WTC11 (cell line): Measurements from ENCODE around the gene PXMP2. TPM values are rescaled to one million over a fixed set of nuclear protein-coding genes. Genes with fewer than 3 reads are reported as not detected.

Experiments
- ATAC-seq: fragments of 200-7000 bp; cut with Tn5 transposase; 2 replicates; pipeline ENCODE4 v1.10.0; 2021; ENCODE audit warnings: mild to moderate bottlenecking, moderate library complexity
- CTCF ChIA-PET: fragments of 300-600 bp; sonication (Branson Sonifier 250); formaldehyde crosslinking; loops from one replicate; lab custom pipeline; 2021; ENCODE audit warnings: antibody characterized with exemption; lab: Charles Lee
- POLR2A ChIA-PET: fragments of 350-600 bp; sonication (Branson Sonifier 250); formaldehyde crosslinking; loops from one replicate; lab custom pipeline; 2021; ENCODE audit warnings: antibody characterized with exemption; lab: Charles Lee
- DNase-seq: peaks from one replicate; pipeline ENCODE4 v3.0.0; 2021; ENCODE audit warnings: low spot score
- H3K27ac Mint-ChIP-seq: 2 replicates; pipeline ENCODE4 v1.8.0; 2021; ENCODE audit warnings: mixed read lengths
- H3K27me3 Mint-ChIP-seq: 2 replicates; pipeline ENCODE4 v1.8.0; 2021; ENCODE audit warnings: low read depth, mild to moderate bottlenecking, moderate library complexity, mixed read lengths
- H3K36me3 Mint-ChIP-seq: 2 replicates; pipeline ENCODE4 v1.8.0; 2021; ENCODE audit warnings: mixed read lengths
- H3K4me1 Mint-ChIP-seq: 2 replicates; pipeline ENCODE4 v1.8.0; 2022; ENCODE audit warnings: mixed read lengths
- H3K4me3 Mint-ChIP-seq: 2 replicates; pipeline ENCODE4 v1.8.0; 2021; ENCODE audit warnings: mild to moderate bottlenecking, moderate library complexity, mixed read lengths
- H3K9me3 Mint-ChIP-seq: 2 replicates; pipeline ENCODE4 v1.8.0; 2021; ENCODE audit warnings: mixed read lengths
- CBFB ChIP-seq: sonication (generic); formaldehyde crosslinking; IDR thresholded peaks from 2 replicates; pipeline ENCODE4 v1.8.1; 2022; ENCODE audit warnings: mild to moderate bottlenecking, low read depth, missing genetic modification reagents
- CREB1 ChIP-seq: sonication (generic); formaldehyde crosslinking; IDR thresholded peaks from 2 replicates; pipeline ENCODE4 v1.8.0; 2023; ENCODE audit warnings: mild to moderate bottlenecking, missing genetic modification reagents
- FOXK1 ChIP-seq: sonication (generic); formaldehyde crosslinking; IDR thresholded peaks from 2 replicates; pipeline ENCODE4 v1.8.0; 2022; ENCODE audit warnings: mild to moderate bottlenecking, moderate library complexity, missing genetic modification reagents
- GTF2I ChIP-seq: fragments of 250-450 bp; sonication (Bioruptor Pico); conservative IDR thresholded peaks from 2 replicates; pipeline ENCODE4 v1.4.0; 2021; ENCODE audit warnings: mild to moderate bottlenecking
- JUN ChIP-seq: sonication (generic); formaldehyde crosslinking; IDR thresholded peaks from 2 replicates; pipeline ENCODE4 v1.8.0; 2023; ENCODE audit warnings: mild to moderate bottlenecking, missing genetic modification reagents
- NFYB ChIP-seq: sonication (generic); formaldehyde crosslinking; conservative IDR thresholded peaks from 2 replicates; pipeline ENCODE4 v1.8.0; 2022; ENCODE audit warnings: low read depth, missing genetic modification reagents
- NR1H2 ChIP-seq: sonication (generic); formaldehyde crosslinking; IDR thresholded peaks from 2 replicates; pipeline ENCODE4 v1.9.0; 2021; ENCODE audit warnings: mild to moderate bottlenecking, moderate library complexity, missing genetic modification reagents
- SMAD4 ChIP-seq: sonication (generic); formaldehyde crosslinking; IDR thresholded peaks from 2 replicates; pipeline ENCODE4 v1.8.0; 2022; ENCODE audit warnings: mild to moderate bottlenecking, missing genetic modification reagents
- SOX15 ChIP-seq: fragments of 250-450 bp; sonication (Bioruptor Pico); IDR thresholded peaks from 2 replicates; pipeline ENCODE4 v1.9.0; 2021; ENCODE audit warnings: mild to moderate bottlenecking
- TP53 ChIP-seq: sonication (generic); formaldehyde crosslinking; IDR thresholded peaks from 2 replicates; pipeline ENCODE4 v1.8.1; 2023; ENCODE audit warnings: mild to moderate bottlenecking, missing genetic modification reagents
- ZNF138 ChIP-seq: sonication (generic); formaldehyde crosslinking; conservative IDR thresholded peaks from 2 replicates; pipeline ENCODE4 v1.8.1; 2022; ENCODE audit warnings: mild to moderate bottlenecking, moderate library complexity, missing genetic modification reagents
- ZNF317 ChIP-seq: sonication (generic); formaldehyde crosslinking; IDR thresholded peaks from 2 replicates; pipeline ENCODE4 v1.8.1; 2023; ENCODE audit warnings: low read depth, mild to moderate bottlenecking, moderate library complexity, missing genetic modification reagents, borderline replicate concordance
- total RNA-seq: library from RNA; stranded (reverse); gene quantifications from 3 replicates; pipeline ENCODE4 v1.2.3, GENCODE V29; 2021
- TF ChIP-seq, protein P1 (sequence below): sonication (generic); formaldehyde crosslinking; IDR thresholded peaks from 2 replicates; pipeline ENCODE4 v1.8.1; 2023; ENCODE audit warnings: mild to moderate bottlenecking, missing genetic modification reagents
- TF ChIP-seq, protein P2 (sequence below): fragments of 200-600 bp; IDR thresholded peaks from 2 replicates; pipeline ENCODE4 v1.8.0; 2022; ENCODE audit warnings: antibody characterized with exemption
- TF ChIP-seq, protein P3 (sequence below): sonication (generic); formaldehyde crosslinking; IDR thresholded peaks from 2 replicates; pipeline ENCODE4 v1.8.1; 2023; ENCODE audit warnings: mild to moderate bottlenecking, missing genetic modification reagents, borderline replicate concordance
- TF ChIP-seq, protein P4 (sequence below): sonication (generic); formaldehyde crosslinking; IDR thresholded peaks from 2 replicates; pipeline ENCODE4 v1.8.1; 2023; ENCODE audit warnings: mild to moderate bottlenecking, missing genetic modification reagents, moderate library complexity
- TF ChIP-seq, protein P5 (sequence below): sonication (generic); formaldehyde crosslinking; conservative IDR thresholded peaks from 2 replicates; pipeline ENCODE4 v1.8.1; 2022; ENCODE audit warnings: mild to moderate bottlenecking, missing genetic modification reagents
- TF ChIP-seq, protein P6 (sequence below): sonication (generic); formaldehyde crosslinking; IDR thresholded peaks from 2 replicates; pipeline ENCODE4 v1.8.0; 2023; ENCODE audit warnings: missing genetic modification reagents
- TF ChIP-seq, protein P7 (sequence below): fragments of 250-450 bp; sonication (Bioruptor Pico); conservative IDR thresholded peaks from 2 replicates; pipeline ENCODE4 v1.9.0; 2021; ENCODE audit warnings: mild to moderate bottlenecking
- TF ChIP-seq, protein P8 (sequence below): sonication (generic); formaldehyde crosslinking; IDR thresholded peaks from 2 replicates; pipeline ENCODE4 v1.8.0; 2022; ENCODE audit warnings: mild to moderate bottlenecking, missing genetic modification reagents

Gene PXMP2
- total RNA-seq, 1 experiment from 2014 or later, result 12.6 TPM

DNA sequence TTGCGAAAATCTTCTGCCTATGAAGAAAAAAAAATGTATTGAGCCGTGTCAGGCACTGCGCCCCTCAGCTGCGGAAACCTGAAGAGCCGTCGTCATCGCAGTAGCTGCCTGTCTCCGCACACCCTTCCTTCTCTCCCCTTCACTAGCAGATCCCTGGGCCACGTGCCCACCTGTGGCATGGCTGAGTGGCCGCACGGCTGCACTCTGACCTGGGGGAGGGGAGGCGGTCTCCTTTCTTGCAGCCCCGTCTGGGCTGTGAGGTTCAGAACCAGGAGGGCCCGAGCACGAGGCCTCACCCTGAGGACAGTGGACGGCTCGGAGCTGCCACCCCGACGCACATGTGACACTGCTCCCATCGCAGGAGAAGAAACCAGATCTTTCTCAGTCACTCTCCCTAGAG is 48.1 kb downstream of the PXMP2 start (continued):
- TF ChIP-seq ZNF138 (CRISPR knock-in tag), result no peak
- TF ChIP-seq CBFB (CRISPR knock-in tag), result no peak
- no peak for TF ChIP-seq JUN
- no peak for TF ChIP-seq NR1H2 (CRISPR knock-in tag)
- TF ChIP-seq, protein P1, sequence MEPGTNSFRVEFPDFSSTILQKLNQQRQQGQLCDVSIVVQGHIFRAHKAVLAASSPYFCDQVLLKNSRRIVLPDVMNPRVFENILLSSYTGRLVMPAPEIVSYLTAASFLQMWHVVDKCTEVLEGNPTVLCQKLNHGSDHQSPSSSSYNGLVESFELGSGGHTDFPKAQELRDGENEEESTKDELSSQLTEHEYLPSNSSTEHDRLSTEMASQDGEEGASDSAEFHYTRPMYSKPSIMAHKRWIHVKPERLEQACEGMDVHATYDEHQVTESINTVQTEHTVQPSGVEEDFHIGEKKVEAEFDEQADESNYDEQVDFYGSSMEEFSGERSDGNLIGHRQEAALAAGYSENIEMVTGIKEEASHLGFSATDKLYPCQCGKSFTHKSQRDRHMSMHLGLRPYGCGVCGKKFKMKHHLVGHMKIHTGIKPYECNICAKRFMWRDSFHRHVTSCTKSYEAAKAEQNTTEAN (CRISPR knock-in tag), result no peak
- TF ChIP-seq, protein P2, sequence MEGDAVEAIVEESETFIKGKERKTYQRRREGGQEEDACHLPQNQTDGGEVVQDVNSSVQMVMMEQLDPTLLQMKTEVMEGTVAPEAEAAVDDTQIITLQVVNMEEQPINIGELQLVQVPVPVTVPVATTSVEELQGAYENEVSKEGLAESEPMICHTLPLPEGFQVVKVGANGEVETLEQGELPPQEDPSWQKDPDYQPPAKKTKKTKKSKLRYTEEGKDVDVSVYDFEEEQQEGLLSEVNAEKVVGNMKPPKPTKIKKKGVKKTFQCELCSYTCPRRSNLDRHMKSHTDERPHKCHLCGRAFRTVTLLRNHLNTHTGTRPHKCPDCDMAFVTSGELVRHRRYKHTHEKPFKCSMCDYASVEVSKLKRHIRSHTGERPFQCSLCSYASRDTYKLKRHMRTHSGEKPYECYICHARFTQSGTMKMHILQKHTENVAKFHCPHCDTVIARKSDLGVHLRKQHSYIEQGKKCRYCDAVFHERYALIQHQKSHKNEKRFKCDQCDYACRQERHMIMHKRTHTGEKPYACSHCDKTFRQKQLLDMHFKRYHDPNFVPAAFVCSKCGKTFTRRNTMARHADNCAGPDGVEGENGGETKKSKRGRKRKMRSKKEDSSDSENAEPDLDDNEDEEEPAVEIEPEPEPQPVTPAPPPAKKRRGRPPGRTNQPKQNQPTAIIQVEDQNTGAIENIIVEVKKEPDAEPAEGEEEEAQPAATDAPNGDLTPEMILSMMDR, result no peak
- TF ChIP-seq, protein P3, sequence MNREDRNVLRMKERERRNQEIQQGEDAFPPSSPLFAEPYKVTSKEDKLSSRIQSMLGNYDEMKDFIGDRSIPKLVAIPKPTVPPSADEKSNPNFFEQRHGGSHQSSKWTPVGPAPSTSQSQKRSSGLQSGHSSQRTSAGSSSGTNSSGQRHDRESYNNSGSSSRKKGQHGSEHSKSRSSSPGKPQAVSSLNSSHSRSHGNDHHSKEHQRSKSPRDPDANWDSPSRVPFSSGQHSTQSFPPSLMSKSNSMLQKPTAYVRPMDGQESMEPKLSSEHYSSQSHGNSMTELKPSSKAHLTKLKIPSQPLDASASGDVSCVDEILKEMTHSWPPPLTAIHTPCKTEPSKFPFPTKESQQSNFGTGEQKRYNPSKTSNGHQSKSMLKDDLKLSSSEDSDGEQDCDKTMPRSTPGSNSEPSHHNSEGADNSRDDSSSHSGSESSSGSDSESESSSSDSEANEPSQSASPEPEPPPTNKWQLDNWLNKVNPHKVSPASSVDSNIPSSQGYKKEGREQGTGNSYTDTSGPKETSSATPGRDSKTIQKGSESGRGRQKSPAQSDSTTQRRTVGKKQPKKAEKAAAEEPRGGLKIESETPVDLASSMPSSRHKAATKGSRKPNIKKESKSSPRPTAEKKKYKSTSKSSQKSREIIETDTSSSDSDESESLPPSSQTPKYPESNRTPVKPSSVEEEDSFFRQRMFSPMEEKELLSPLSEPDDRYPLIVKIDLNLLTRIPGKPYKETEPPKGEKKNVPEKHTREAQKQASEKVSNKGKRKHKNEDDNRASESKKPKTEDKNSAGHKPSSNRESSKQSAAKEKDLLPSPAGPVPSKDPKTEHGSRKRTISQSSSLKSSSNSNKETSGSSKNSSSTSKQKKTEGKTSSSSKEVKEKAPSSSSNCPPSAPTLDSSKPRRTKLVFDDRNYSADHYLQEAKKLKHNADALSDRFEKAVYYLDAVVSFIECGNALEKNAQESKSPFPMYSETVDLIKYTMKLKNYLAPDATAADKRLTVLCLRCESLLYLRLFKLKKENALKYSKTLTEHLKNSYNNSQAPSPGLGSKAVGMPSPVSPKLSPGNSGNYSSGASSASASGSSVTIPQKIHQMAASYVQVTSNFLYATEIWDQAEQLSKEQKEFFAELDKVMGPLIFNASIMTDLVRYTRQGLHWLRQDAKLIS, result no peak
- no peak for TF ChIP-seq GTF2I (CRISPR knock-in tag)

DNA sequence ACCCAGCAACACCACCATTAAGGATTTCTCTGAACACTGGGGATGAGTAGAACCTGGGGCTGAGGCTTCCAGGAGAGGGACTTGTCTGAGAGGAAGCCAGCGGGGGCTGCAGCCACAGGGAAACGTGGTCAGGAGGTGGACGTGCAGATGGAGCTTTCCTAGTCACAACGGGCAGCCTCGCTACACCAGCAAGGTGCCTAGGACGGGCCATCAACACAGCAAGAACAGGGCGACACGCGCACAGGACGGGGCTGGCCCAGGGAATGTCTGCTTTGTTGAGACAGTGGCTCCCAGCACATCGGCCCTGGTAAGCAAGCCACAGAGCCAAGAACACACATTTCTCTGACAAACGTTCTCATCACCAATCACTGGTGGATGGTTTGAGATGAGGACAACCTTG is 49.0 kb downstream of the PXMP2 start:
- DNase-seq, result no peak
- peaks cover 91% of the 10 kb centered on the region for H3K36me3 Mint-ChIP-seq
- ATAC-seq, result no peak
- H3K9me3 Mint-ChIP-seq, result no peaks in the 10 kb centered on the region
- no peaks in the 10 kb centered on the region for H3K27me3 Mint-ChIP-seq
- ChIA-PET POLR2A (no interaction called here), CTCF (no interaction called here)
- H3K27ac Mint-ChIP-seq, result no peak overlapping the region
- TF ChIP-seq SMAD4 (CRISPR knock-in tag) (no peak), CREB1 (no peak), ZNF317 (CRISPR knock-in tag) (no peak), FOXK1 (CRISPR knock-in tag) (no peak), TP53 (CRISPR knock-in tag) (no peak), NFYB (CRISPR knock-in tag) (no peak), SOX15 (no peak)
- TF ChIP-seq, protein P4, sequence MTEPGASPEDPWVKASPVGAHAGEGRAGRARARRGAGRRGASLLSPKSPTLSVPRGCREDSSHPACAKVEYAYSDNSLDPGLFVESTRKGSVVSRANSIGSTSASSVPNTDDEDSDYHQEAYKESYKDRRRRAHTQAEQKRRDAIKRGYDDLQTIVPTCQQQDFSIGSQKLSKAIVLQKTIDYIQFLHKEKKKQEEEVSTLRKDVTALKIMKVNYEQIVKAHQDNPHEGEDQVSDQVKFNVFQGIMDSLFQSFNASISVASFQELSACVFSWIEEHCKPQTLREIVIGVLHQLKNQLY (CRISPR knock-in tag), result no peak
- TF ChIP-seq, protein P5, sequence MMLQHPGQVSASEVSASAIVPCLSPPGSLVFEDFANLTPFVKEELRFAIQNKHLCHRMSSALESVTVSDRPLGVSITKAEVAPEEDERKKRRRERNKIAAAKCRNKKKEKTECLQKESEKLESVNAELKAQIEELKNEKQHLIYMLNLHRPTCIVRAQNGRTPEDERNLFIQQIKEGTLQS (CRISPR knock-in tag), result no peak
- TF ChIP-seq, protein P6, sequence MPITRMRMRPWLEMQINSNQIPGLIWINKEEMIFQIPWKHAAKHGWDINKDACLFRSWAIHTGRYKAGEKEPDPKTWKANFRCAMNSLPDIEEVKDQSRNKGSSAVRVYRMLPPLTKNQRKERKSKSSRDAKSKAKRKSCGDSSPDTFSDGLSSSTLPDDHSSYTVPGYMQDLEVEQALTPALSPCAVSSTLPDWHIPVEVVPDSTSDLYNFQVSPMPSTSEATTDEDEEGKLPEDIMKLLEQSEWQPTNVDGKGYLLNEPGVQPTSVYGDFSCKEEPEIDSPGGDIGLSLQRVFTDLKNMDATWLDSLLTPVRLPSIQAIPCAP (CRISPR knock-in tag), result no peak
- TF ChIP-seq, protein P7, sequence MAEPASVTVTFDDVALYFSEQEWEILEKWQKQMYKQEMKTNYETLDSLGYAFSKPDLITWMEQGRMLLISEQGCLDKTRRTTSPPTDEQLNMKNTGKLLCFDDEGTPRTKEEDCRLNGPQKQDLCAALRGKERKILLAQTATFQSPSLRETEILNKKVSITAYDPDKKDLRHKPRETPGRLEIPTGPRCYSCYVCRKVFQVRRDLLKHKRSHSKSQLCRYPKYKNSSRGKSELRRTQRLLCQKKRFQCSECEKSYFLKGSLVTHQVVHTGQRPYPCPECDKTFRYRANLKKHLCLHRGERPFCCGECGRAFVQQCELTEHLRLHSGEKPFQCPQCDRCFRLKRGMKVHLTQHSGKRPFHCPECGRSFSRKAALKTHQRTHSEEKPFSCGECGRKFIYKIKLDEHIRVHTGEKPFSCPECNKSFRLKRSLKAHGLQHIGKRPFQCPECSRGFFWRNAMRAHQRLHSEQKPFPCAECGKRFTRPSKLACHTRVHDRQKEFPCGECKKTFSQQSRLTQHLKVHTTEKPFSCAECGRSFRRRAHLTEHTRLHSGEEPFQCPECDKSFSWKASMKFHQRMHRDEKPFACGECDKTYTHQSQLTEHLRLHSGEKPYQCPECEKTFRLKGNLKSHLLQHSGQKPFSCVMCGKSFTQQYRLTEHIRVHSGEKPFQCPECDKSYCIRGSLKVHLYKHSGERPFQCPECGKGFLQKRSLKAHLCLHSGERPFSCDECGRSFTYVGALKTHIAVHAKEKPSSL (CRISPR knock-in tag), result no peak
- TF ChIP-seq, protein P8, sequence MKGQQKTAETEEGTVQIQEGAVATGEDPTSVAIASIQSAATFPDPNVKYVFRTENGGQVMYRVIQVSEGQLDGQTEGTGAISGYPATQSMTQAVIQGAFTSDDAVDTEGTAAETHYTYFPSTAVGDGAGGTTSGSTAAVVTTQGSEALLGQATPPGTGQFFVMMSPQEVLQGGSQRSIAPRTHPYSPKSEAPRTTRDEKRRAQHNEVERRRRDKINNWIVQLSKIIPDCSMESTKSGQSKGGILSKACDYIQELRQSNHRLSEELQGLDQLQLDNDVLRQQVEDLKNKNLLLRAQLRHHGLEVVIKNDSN, result no peak
- H3K4me1 Mint-ChIP-seq, result no peaks in the 10 kb centered on the region
- H3K4me3 Mint-ChIP-seq, result no peak overlapping the region
